Adipose tissue (tissue), 3 donors: ENCODE results near the gene SWI5. TPM values are rescaled to one million over a fixed set of nuclear protein-coding genes. Genes with fewer than 3 reads are reported as not detected.
"Not testable (repeated sequence)": the region's sequence is repeated elsewhere in the genome, so short reads cannot be mapped to it uniquely, and the experiment has no call there.

ENCODE experiments used
- H3K27ac ChIP-seq: one replicate; pipeline ENCODE4 v1.5.1; 2013; ENCODE audit warnings: low read depth, low read length
- WGBS, 3 donors: extraction: QIAGEN DNeasy Blood & Tissue Kit; methylation state at CpG; one replicate each; pipeline ENCODE4 v1.1.7; 2013; 5-methylcytosine and 5-hydroxymethylcytosine counted together
- polyA plus RNA-seq, 3 donors: library from polyadenylated mRNA; stranded (reverse); fragments of 200-250 nt; gene quantifications; one replicate each; pipeline ENCODE4 v1.2.3, GENCODE V29; 2013
- donor health status: healthy with polysubstance abuse.
- donor health status: Bipolar disorder and iron deficiency.
- donor health status: healthy.

The SWI5 gene
- polyA plus RNA-seq, 3 donors, result 19.4 to 45.3 (median 27.9) TPM

GRCh38 chr9:128266868-128267590, 9.0 kb upstream of the SWI5 start:
- no peak overlapping the region for H3K27ac ChIP-seq
- 88 to 96% (median 93%) methylated on average over 15 of the region's 15 CpGs for WGBS, 3 donors

GRCh38 chr9:128271112-128271511, 5.0 kb upstream of the SWI5 start:
- no peak overlapping the region for H3K27ac ChIP-seq
- 85 to 96% (median 86%) methylated on average over 3 of the region's 3 CpGs for WGBS, 3 donors

- WGBS, 3 donors, result 70 to 81% (median 79%) methylated on average over 5 of the region's 5 CpGs
- H3K27ac ChIP-seq, result no peak overlapping the region
Measured at GRCh38 chr9:128271512-128271911, 4.6 kb upstream of the SWI5 start.

- no peak overlapping the region for H3K27ac ChIP-seq
- 55 to 69% (median 68%) methylated on average over 8 of the region's 8 CpGs for WGBS, 3 donors
Measured at GRCh38 chr9:128274245-128274644, 1.8 kb upstream of the SWI5 start.

- H3K27ac ChIP-seq, result no peak within 1 kb of the TSS
- 1% methylated on average over 51 to 57 of the region's 57 CpGs for WGBS, 3 donors
Measured at GRCh38 chr9:128275198-128276007, 673 bp upstream of the SWI5 start, which contains the start of gene GOLGA2. GOLGA2 (minus strand) TSS chr9:128276007; CDS start chr9:128275976, 31 bp downstream.

- no peak overlapping the region for H3K27ac ChIP-seq
- 8 to 11% (median 10%) methylated on average over 23 of the region's 23 CpGs for WGBS, 3 donors
Measured at GRCh38 chr9:128276574-128277270, 646 bp downstream of the SWI5 start.

- WGBS, 3 donors, result 61 to 76% (median 62%) methylated on average over 22 of the region's 22 CpGs
- H3K27ac ChIP-seq, result not testable (repeated sequence)
Measured at GRCh38 chr9:128279088-128280073, 3.3 kb downstream of the SWI5 start.

GRCh38 chr9:128280084-128280622, 4.1 kb downstream of the SWI5 start:
- 51 to 93% (median 76%) methylated on average over 5 of the region's 5 CpGs for WGBS, 3 donors
- H3K27ac ChIP-seq, result no peak overlapping the region

GRCh38 chr9:128282500-128282899, 6.4 kb downstream of the SWI5 start:
- H3K27ac ChIP-seq, result no peak overlapping the region
- WGBS, 3 donors, result 94 to 96% (median 96%) methylated on average over 6 of the region's 6 CpGs

GRCh38 chr9:128285033-128285784, 9.1 kb downstream of the SWI5 start:
- WGBS, 3 donors, result 95 to 96% (median 96%) methylated on average over 12 of the region's 12 CpGs

GRCh38 chr9:128286440-128286839, 10.4 kb downstream of the SWI5 start:
- WGBS, 3 donors, result 64 to 70% (median 67%) methylated on average over 6 of the region's 6 CpGs
- H3K27ac ChIP-seq, result no peak overlapping the region

More at GRCh38 chr9:128285033-128285784, 9.1 kb downstream of the SWI5 start:
- H3K27ac ChIP-seq, result no peak overlapping the region

GRCh38 chr9:128288273-128289004, 12.4 kb downstream of the SWI5 start:
- H3K27ac ChIP-seq, result no peak overlapping the region
- WGBS, 3 donors, result 85 to 88% (median 86%) methylated on average over 11 of the region's 11 CpGs

GRCh38 chr9:128292009-128292408, 15.9 kb downstream of the SWI5 start:
- 93 to 94% (median 93%) methylated on average over 3 of the region's 3 CpGs for WGBS, 3 donors
- no peak overlapping the region for H3K27ac ChIP-seq

GRCh38 chr9:128293091-128293490, 17.0 kb downstream of the SWI5 start:
- WGBS, 3 donors, result 86 to 89% (median 88%) methylated on average over 4 of the region's 4 CpGs
- no peak overlapping the region for H3K27ac ChIP-seq

- WGBS, 3 donors, result 83 to 97% (median 86%) methylated on average over 4 of the region's 4 CpGs
- H3K27ac ChIP-seq, result no peak overlapping the region
Measured at GRCh38 chr9:128294142-128294541, 18.1 kb downstream of the SWI5 start.
